PFSK-1 (cell line): ENCODE measurements around the gene CTXN1.

ENCODE experiments used
- FOXP2 ChIP-seq: optimal IDR thresholded peaks from 2 replicates; pipeline ENCODE3; 2011; ENCODE audit warnings: borderline replicate concordance, control low read depth, inconsistent platforms; ENCODE audit not compliant: insufficient read depth; ENCODE audit errors: extremely low read length, extremely low read depth
- POLR2AphosphoS5 ChIP-seq: IDR thresholded peaks from 2 replicates; pipeline ENCODE4 v1.6.1; 2012; ENCODE audit warnings: low read depth, mild to moderate bottlenecking, control low read depth, low read length, moderate library complexity
- REST ChIP-seq, 2 experiments: IDR thresholded peaks; 2 replicates each; pipeline versions ENCODE4 v1.6.1 to v1.8.0; 2011 to 2012; ENCODE audit warnings: low read depth in 2 of 2, low read length in 2 of 2, control low read depth in 1 of 2, inconsistent platforms in 1 of 2, mild to moderate bottlenecking in 1 of 2, moderate library complexity in 1 of 2; ENCODE audit not compliant: insufficient read depth in 1 of 2
- SIN3A ChIP-seq: IDR thresholded peaks from 2 replicates; pipeline ENCODE4 v1.6.1; 2012; ENCODE audit warnings: mild to moderate bottlenecking, low read length, moderate library complexity, borderline replicate concordance; ENCODE audit not compliant: insufficient read depth
- TAF1 ChIP-seq: IDR thresholded peaks from 2 replicates; pipeline ENCODE4 v1.6.1; 2012; ENCODE audit warnings: low read length, control low read depth, borderline replicate concordance; ENCODE audit not compliant: insufficient read depth

CTXN1 gene

DNA sequence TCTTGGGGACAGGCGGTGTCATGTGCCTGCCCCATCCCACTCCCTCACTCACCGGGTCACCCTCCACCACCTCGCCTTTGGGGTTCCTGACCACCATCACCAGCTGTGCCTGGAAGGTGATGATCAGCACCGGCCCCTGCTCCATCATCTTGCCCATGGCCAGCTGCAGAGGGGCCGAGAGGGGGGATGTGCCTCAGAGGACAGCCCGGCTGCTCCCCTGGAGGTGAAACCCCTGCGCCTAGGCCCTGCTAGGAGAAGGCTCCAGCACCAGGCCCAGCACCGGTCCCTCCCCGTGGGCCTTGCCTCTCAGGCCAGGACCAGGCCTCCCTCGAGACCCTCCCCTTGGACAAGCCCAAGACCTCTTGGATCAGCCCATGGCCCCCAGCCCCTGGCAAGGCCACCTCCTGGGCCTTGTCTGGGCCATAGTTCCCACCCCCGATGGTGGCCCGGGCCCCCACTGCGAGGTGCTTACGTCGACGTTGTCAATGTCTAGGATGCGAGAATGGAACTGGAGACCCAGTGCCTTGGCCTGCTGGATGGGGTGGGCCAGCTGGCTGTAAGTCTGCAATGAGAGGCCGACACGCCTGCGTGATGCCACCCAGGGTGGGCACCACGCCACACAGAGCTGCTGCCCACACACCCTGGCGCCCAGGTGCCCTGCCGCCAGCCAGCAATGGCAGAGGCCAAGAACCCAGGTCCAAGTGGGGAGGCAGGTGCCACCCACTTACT is 1.8 kb upstream of the CTXN1 start:
- TF ChIP-seq POLR2AphosphoS5: no peak; the same call in 1 of the 2 replicates
- TF ChIP-seq FOXP2: no peak
- 0 out of 2 replicates have a peak, but pooled peaks have one; percentile 6 for TF ChIP-seq TAF1
- no peak for TF ChIP-seq REST (IDR thresholded peaks at IDR 0.05; ENCODE audit: insufficient read depth in 1 of 2, low read depth in 2 of 2, low read length in 2 of 2)
- TF ChIP-seq SIN3A: no peak

- no peak for TF ChIP-seq FOXP2
- TF ChIP-seq POLR2AphosphoS5: peak; percentile 48; the same call in 1 of the 2 replicates
Observed at GRCh38 chr19:7926727-7927604, 1.0 kb upstream of the CTXN1 start.

- TF ChIP-seq TAF1 (peak; percentile 39; the same call in 1 of the 2 replicates), SIN3A (0 out of 2 replicates have a peak, but pooled peaks have one; percentile 42), FOXP2 (no peak), REST (IDR thresholded peaks at IDR 0.05; ENCODE audit: insufficient read depth in 1 of 2, low read depth in 2 of 2, low read length in 2 of 2) (no peak), POLR2AphosphoS5 (peak; percentile 56)
Observed at GRCh38 chr19:7925171-7925851, 624 bp downstream of the CTXN1 start.

DNA sequence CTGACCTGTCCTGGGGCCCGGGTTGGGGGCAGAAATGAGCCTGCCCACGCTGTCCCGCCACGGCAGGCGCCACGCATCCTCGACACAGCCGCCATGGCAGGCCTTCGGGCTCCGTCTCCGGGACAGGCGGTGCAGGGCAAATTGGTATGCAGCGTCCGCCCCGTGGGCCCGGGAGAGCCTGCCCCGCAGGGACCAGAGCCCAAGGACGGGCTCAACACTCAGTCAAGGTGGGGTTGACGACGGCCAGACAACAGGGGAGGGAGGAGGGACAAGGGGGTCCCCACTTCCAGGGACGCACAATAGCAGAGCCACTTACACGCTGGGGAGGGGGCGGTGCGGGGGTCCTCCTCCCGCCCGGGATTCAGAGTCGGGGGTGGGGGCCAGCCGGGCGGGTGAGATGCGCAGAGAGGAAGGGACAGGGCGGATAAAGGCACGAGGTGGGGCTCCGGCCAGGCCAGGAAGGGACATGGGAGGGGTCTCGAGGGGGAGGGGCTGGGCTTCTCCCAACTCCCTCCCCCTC is 1.2 kb downstream of the CTXN1 start:
- TF ChIP-seq POLR2AphosphoS5: no peak
- TF ChIP-seq REST (IDR thresholded peaks at IDR 0.05; ENCODE audit: insufficient read depth in 1 of 2, low read depth in 2 of 2, low read length in 2 of 2): no peak
- TF ChIP-seq SIN3A: no peak
- no peak for TF ChIP-seq TAF1
- no peak for TF ChIP-seq FOXP2

DNA sequence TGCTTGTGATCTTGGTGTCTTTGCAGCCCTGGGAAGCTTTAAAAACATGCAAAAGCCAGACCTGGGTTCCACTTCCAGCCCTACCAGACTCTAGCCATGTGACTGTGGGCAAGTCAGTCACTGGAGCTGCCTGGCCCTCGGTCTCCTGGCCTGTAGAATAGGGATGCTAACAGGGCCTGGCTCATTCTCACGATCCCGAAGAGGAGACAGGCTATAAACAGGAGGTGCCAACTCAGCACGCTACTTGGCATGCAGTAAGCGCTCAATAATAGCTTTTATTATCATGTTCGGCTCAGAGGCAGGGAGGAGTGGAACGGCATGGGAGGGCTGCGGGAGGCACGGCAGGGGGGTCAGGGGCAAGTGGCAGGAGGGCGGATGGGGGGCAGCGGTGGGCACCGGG is 1.7 kb downstream of the CTXN1 start:
- no peak for TF ChIP-seq REST (IDR thresholded peaks at IDR 0.05; ENCODE audit: insufficient read depth in 1 of 2, low read depth in 2 of 2, low read length in 2 of 2)
- no peak for TF ChIP-seq TAF1
- TF ChIP-seq POLR2AphosphoS5: no peak; the same call in 1 of the 2 replicates
- TF ChIP-seq FOXP2: no peak
- TF ChIP-seq SIN3A: no peak
